Activated CD8-positive, alpha-beta T cell treated with anti-CD3 and anti-CD28 coated beads, Interleukin-2, amount 10 ng/mL, durations not matched to agents 7 days and 5 days (primary cell): ENCODE measurements around the gene TBX21. TPM values are rescaled to one million over a fixed set of nuclear protein-coding genes. Genes with fewer than 3 reads are reported as not detected.

Experiments used
- ATAC-seq: fragments of 150-1000 bp; cut with Tn5 transposase; one replicate; pipeline ENCODE4 v1.10.0; 2021; ENCODE audit warnings: moderate library complexity
- CTCF ChIA-PET: fragments of 350-600 bp; sonication (Branson Sonifier 250); formaldehyde crosslinking; loops from one replicate; lab custom pipeline; 2021; ENCODE audit warnings: antibody characterized with exemption; lab: Charles Lee
- POLR2A ChIA-PET: fragments of 350-600 bp; sonication (Branson Sonifier 250); formaldehyde crosslinking; loops from one replicate; lab custom pipeline; 2021; ENCODE audit warnings: antibody characterized with exemption; lab: Charles Lee
- DNase-seq: peaks from one replicate; pipeline ENCODE4 v3.0.0-alpha.2; 2020
- H3K27ac Mint-ChIP-seq: one replicate; pipeline ENCODE4 v1.8.0; 2021; ENCODE audit warnings: mild to moderate bottlenecking, mixed read lengths
- H3K27me3 Mint-ChIP-seq: one replicate; pipeline ENCODE4 v1.8.0; 2021; ENCODE audit warnings: low read depth, mixed read lengths
- H3K36me3 Mint-ChIP-seq: one replicate; pipeline ENCODE4 v1.8.0; 2021; ENCODE audit warnings: low read depth, mixed read lengths
- H3K4me1 Mint-ChIP-seq: one replicate; pipeline ENCODE4 v1.8.0; 2021; ENCODE audit warnings: low read depth, mixed read lengths
- H3K4me3 Mint-ChIP-seq: one replicate; pipeline ENCODE4 v1.8.0; 2021; ENCODE audit warnings: mild to moderate bottlenecking, mixed read lengths
- H3K9me3 Mint-ChIP-seq: one replicate; pipeline ENCODE4 v1.8.0; 2022; ENCODE audit warnings: mixed read lengths; ENCODE audit not compliant: insufficient read depth
- total RNA-seq, 2 experiments: library from RNA; stranded (reverse); gene quantifications; one replicate each; pipeline ENCODE4 v1.2.3, GENCODE V29; 2021

Gene TBX21, protein sequence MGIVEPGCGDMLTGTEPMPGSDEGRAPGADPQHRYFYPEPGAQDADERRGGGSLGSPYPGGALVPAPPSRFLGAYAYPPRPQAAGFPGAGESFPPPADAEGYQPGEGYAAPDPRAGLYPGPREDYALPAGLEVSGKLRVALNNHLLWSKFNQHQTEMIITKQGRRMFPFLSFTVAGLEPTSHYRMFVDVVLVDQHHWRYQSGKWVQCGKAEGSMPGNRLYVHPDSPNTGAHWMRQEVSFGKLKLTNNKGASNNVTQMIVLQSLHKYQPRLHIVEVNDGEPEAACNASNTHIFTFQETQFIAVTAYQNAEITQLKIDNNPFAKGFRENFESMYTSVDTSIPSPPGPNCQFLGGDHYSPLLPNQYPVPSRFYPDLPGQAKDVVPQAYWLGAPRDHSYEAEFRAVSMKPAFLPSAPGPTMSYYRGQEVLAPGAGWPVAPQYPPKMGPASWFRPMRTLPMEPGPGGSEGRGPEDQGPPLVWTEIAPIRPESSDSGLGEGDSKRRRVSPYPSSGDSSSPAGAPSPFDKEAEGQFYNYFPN
- total RNA-seq: 10 to 100 TPM; 27.4 to 27.5 TPM

DNA sequence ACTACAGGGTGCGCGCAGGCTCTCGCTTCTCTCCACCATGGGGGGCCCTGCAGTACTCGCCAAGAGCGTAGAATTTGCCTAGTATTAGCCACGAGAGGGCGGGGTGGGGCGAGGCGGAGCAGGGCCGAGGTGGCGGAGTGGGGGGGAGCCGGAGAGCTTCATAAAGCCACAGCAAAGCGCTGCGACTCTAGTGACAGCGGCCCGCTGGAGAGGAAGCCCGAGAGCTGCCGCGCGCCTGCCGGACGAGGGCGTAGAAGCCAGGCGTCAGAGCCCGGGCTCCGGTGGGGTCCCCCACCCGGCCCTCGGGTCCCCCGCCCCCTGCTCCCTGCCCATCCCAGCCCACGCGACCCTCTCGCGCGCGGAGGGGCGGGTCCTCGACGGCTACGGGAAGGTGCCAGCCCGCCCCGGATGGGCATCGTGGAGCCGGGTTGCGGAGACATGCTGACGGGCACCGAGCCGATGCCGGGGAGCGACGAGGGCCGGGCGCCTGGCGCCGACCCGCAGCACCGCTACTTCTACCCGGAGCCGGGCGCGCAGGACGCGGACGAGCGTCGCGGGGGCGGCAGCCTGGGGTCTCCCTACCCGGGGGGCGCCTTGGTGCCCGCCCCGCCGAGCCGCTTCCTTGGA lies at the start of gene TBX21:
Gene TBX21, plus strand, starts transcription at position 190 of the 627 bp plus-strand sequence. Its CDS starts 219 bp downstream, at position 409.
- H3K4me1 Mint-ChIP-seq: peaks cover 81% of the 10 kb centered on the region
- H3K27me3 Mint-ChIP-seq: no peaks in the 10 kb centered on the region
- ChIA-PET CTCF (interaction anchor here (0.8 to 24.5 kb wide), 13 partner anchors 9 to 237 kb away, joined by 3 to 474 read pairs (median 5); partner anchors contain the start of genes CDK5RAP3 and KPNB1), POLR2A (interaction anchor here (0.6 to 3.9 kb wide), 17 partner anchors 8 to 151 kb away, joined by 3 to 34 read pairs (median 4); partner anchors contain the start of gene KPNB1)
- peaks cover 12% of the 10 kb centered on the region for H3K36me3 Mint-ChIP-seq
- H3K9me3 Mint-ChIP-seq: no peaks in the 10 kb centered on the region
- ATAC-seq: peak; percentile 87
- peak; percentile 97 for DNase-seq
- peak within 1 kb of the TSS; percentile 90 for H3K27ac Mint-ChIP-seq
- peak within 1 kb of the TSS; percentile 93 for H3K4me3 Mint-ChIP-seq

DNA sequence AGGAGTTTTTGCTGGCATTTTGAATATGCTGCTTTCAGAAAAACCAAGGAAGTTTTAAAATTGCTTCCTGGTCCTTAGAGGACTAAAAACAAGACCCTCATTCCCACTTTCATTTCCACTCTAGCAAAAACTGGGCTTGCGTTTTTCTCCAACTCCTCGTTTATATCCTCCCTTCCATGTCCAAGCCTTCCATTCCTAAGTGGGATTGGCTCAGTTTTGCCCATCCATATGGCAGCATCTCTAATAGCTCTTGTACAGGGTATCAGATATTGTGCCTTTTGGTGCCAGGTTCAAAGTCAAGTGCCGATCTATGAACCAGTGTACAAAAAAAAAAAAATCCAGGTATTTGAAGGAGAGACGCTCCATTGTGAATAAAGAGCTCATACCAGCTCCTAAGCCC lies 49.0 kb upstream of the TBX21 start:
- peaks cover 69% of the 10 kb centered on the region for H3K36me3 Mint-ChIP-seq
- H3K4me3 Mint-ChIP-seq: no peak overlapping the region
- no peak overlapping the region for H3K27ac Mint-ChIP-seq
- ATAC-seq: no peak
- no peaks in the 10 kb centered on the region for H3K27me3 Mint-ChIP-seq
- H3K4me1 Mint-ChIP-seq: peaks cover 5% of the 10 kb centered on the region
- ChIA-PET POLR2A (interaction anchor here (0.6 to 1.2 kb wide), 3 partner anchors 11 to 66 kb away, joined by 3 to 4 read pairs (median 4); no protein-coding TSS in a partner anchor), CTCF (interaction anchor here (0.8 to 2.7 kb wide), 3 partner anchors 9 to 20 kb away, joined by 3 to 9 read pairs (median 3); no protein-coding TSS in a partner anchor)
- DNase-seq: no peak
- H3K9me3 Mint-ChIP-seq: no peaks in the 10 kb centered on the region

DNA sequence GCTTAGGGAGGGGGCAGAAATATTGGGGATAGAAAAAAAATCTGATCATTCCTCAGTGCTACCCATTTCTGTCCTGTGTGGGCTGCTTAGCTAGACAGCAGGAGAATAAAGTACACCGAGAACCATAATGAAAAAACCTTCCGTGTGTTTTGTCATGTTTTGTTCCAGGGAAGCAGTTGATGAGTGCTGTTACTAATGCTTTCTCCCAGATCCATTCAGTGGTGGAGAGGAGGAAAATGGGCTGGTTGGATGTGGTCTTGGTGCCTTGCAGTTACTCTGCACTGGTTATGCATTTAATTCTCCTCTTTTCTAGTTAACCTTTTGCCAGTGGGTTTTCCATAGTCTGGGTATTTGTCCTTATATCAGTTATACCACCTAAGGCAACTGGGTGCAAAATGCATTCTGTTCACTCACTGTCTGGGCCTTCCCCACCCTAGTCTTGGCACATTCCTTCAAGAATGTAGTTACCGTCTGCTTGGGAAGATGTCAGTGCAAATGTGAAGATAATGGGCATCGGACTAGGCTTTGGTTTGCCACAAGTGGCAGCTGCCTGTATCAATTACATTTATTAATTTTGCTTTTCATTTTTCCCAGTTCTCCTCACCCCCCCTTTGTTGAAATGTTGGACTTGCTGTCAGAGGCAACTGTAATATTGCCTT lies 48.4 kb upstream of the TBX21 start:
- CTCF ChIA-PET: interaction anchor here (1.0 to 2.7 kb wide), 2 partner anchors 8 to 20 kb away, joined by 3 to 9 read pairs; no protein-coding TSS in a partner anchor
- H3K4me3 Mint-ChIP-seq: no peak overlapping the region
- H3K36me3 Mint-ChIP-seq: peaks cover 66% of the 10 kb centered on the region
- peaks cover 5% of the 10 kb centered on the region for H3K4me1 Mint-ChIP-seq
- H3K9me3 Mint-ChIP-seq: no peaks in the 10 kb centered on the region
- POLR2A ChIA-PET: interaction anchor here (0.6 to 1.2 kb wide), 3 partner anchors 10 to 67 kb away, joined by 3 to 4 read pairs (median 4); no protein-coding TSS in a partner anchor
- ATAC-seq (no peak), DNase-seq (no peak)
- no peaks in the 10 kb centered on the region for H3K27me3 Mint-ChIP-seq
- H3K27ac Mint-ChIP-seq: no peak overlapping the region

DNA sequence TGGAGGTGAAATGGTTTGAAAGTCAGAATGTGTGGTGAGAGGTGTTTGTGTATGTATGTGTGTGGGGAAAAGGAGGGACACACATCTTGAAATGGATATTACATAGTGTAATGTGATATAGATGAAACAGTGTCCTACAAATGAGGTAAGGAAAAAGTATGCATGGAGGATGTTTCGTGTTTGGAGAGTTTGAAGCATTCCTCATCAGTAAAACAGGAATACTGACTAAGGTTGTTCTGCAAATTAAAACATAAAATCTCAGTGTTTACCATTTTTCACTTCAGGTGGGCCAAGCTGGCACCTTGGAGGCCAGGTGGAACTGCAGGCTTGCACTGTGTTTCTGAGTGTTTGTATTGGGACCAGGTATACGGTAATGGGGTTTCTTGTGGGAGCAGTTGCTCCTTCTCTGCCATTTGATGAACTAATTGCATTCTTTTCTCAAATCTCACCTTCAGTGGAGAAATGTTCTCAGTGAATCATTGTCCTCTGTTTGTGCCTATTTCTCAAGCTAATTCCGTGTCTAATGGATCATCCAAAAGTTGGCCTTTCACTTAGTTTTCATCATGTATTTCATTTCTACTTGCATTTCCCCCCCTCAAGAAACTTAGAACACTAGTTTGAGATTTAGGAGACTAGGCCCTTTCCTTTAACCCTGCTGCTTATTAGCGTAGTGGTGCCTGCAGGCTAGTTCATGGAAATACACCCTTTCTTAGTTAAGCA lies 47.3 kb upstream of the TBX21 start:
- ChIA-PET POLR2A (no interaction called here), CTCF (interaction anchor here (2.7 to 2.8 kb wide), 2 partner anchors 21 kb away, joined by 9 to 12 read pairs; no protein-coding TSS in a partner anchor)
- H3K9me3 Mint-ChIP-seq: no peaks in the 10 kb centered on the region
- H3K27ac Mint-ChIP-seq: peak overlapping the region; percentile 52
- no peak overlapping the region for H3K4me3 Mint-ChIP-seq
- no peaks in the 10 kb centered on the region for H3K27me3 Mint-ChIP-seq
- peaks cover 56% of the 10 kb centered on the region for H3K36me3 Mint-ChIP-seq
- DNase-seq (no peak), ATAC-seq (no peak)
- H3K4me1 Mint-ChIP-seq: peaks cover 8% of the 10 kb centered on the region

DNA sequence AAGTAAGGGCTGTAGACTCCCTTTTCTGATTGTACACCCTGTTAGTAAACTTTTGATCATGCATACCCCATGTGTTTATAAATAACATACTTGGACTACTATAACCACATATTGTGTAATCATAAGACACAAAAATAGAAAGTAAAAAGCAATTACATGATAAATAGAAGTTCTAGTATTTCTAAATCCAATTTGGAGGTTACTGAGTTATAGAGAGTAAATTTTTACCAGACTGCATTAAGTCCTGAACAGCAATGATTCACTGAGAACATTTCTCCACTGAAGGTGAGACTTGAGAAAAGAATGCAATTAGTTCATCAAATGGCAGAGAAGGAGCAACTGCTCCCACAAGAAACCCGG lies 46.8 kb upstream of the TBX21 start:
- ChIA-PET CTCF (interaction anchor here (2.1 to 2.8 kb wide), 2 partner anchors 13 to 22 kb away, joined by 12 read pairs; no protein-coding TSS in a partner anchor), POLR2A (interaction anchor here (1.2 kb wide), 1 partner anchor 12 kb away, joined by 6 read pairs; no protein-coding TSS in a partner anchor)
- Mint-ChIP-seq H3K9me3 (no peaks in the 10 kb centered on the region), H3K27ac (no peak overlapping the region), H3K4me3 (no peak overlapping the region), H3K27me3 (no peaks in the 10 kb centered on the region), H3K4me1 (peaks cover 8% of the 10 kb centered on the region), H3K36me3 (peaks cover 54% of the 10 kb centered on the region)
- no peak for ATAC-seq
- no peak for DNase-seq

DNA sequence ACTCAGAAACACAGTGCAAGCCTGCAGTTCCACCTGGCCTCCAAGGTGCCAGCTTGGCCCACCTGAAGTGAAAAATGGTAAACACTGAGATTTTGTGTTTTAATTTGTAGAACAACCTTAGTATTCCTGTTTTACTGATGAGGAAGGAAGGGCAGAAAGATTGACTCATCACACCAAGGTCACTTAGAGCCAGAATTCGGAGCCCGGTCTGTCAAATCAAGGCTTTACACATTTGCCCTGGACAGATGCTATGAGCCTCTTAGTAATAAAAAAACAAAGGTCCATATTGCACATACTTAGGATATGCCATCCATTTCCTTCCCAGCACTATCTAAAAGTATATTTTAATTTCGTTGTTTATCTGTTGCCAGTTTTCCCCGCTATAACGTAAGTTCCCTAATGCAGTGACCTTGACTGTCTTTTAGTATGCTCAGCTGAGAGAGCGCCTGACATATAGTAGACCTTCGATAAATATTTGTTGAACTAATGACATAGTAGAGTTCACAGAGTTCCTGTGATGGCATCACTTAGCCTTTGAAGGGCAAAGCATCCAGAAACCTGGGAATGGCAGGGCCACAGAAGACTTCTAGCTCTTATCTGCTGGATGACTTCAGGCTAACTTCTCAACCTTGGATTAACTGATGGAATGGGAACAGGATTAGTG lies 46.2 kb upstream of the TBX21 start:
- Mint-ChIP-seq H3K4me3 (no peak overlapping the region), H3K36me3 (peaks cover 52% of the 10 kb centered on the region), H3K9me3 (no peaks in the 10 kb centered on the region), H3K4me1 (peaks cover 8% of the 10 kb centered on the region), H3K27ac (no peak overlapping the region), H3K27me3 (no peaks in the 10 kb centered on the region)
- POLR2A ChIA-PET: interaction anchor here (1.2 kb wide), 2 partner anchors 13 to 46 kb away, joined by 4 to 6 read pairs; partner anchors contain the start of gene TBX21
- ATAC-seq: no peak
- CTCF ChIA-PET: interaction anchor here (1.4 to 2.8 kb wide), 4 partner anchors 11 to 22 kb away, joined by 5 to 12 read pairs (median 10); no protein-coding TSS in a partner anchor
- no peak for DNase-seq

DNA sequence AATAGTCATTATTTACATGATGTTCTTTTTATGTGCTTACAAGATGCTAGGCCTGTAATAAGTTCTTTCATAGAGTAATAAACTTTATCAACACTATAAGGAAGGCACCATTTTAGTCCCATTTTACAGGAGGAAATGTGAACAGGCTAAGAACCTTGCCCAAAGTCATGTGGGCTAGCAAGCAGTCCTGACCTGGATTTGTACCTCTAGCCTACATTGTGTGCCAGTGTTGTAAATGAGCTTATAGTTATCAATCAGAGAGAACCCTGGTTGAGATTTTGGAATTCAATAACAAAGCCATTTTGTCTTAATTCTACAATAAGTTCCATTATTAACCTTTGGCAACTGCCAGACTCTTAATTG lies 45.7 kb upstream of the TBX21 start:
- no peak overlapping the region for H3K4me3 Mint-ChIP-seq
- POLR2A ChIA-PET: interaction anchor here (0.8 to 1.2 kb wide), 6 partner anchors 8 to 46 kb away, joined by 3 to 6 read pairs (median 4); partner anchors contain the start of gene TBX21

DNA sequence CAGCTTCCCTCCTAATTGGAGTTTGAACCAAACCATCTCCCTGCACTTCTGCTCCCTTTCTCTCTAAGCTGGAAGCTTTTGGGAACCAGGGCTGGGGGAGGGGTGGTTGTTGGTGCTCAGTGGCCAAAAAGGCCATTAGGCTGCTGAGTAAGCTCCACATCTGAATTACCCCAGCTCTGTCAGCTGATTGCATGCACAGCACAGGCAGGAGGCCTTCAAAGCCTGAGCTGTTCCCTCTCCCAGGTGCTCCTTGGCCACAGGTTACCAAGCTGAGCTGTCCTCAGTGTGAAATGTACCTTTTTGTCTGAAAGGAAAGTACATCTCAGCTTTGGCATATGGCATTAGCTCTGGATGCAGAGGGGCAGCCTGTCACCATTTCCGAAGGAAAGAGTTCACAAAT lies 45.3 kb upstream of the TBX21 start:
- no peaks in the 10 kb centered on the region for H3K9me3 Mint-ChIP-seq
- POLR2A ChIA-PET: interaction anchor here (0.8 to 1.2 kb wide), 7 partner anchors 9 to 45 kb away, joined by 3 to 6 read pairs (median 4); partner anchors contain the start of gene TBX21
- CTCF ChIA-PET: interaction anchor here (0.9 to 2.8 kb wide), 6 partner anchors 10 to 54 kb away, joined by 3 to 12 read pairs (median 6); no protein-coding TSS in a partner anchor

More for the DNA sequence above, 45.7 kb upstream of the TBX21 start:
- DNase-seq (no peak), ATAC-seq (no peak)
- Mint-ChIP-seq H3K4me1 (peaks cover 9% of the 10 kb centered on the region), H3K27me3 (no peaks in the 10 kb centered on the region), H3K9me3 (no peaks in the 10 kb centered on the region), H3K27ac (no peak overlapping the region), H3K36me3 (peaks cover 47% of the 10 kb centered on the region)
- CTCF ChIA-PET: interaction anchor here (0.9 to 2.8 kb wide), 5 partner anchors 11 to 31 kb away, joined by 3 to 12 read pairs (median 7); no protein-coding TSS in a partner anchor

DNA sequence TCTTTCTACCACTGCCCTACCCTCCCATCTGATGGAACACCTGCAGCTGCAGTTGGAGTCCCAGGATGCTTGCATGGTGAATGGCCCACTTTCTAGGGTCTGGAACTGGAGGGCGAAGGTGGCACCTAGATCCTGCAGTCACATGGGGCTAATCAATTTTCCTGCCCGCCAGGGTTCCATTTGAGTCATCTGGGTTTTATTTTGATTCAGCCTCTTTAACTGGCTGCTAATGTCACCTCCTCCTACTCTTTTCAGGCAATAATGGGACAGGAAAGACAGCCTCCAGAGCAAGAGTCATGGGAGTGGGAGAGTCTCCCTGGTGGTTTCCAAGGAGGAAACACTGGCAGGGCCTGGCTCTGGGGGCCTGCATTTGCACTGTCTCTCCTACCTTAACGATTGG lies 42.9 kb upstream of the TBX21 start:
- DNase-seq (no peak), ATAC-seq (no peak)
- no peak overlapping the region for H3K27ac Mint-ChIP-seq
- H3K27me3 Mint-ChIP-seq: no peaks in the 10 kb centered on the region
- peaks cover 19% of the 10 kb centered on the region for H3K36me3 Mint-ChIP-seq
- ChIA-PET POLR2A (no interaction called here), CTCF (no interaction called here)
- no peaks in the 10 kb centered on the region for H3K9me3 Mint-ChIP-seq
- H3K4me1 Mint-ChIP-seq: peaks cover 24% of the 10 kb centered on the region
- no peak overlapping the region for H3K4me3 Mint-ChIP-seq

More for the DNA sequence above, 45.3 kb upstream of the TBX21 start:
- DNase-seq: no peak
- Mint-ChIP-seq H3K27ac (no peak overlapping the region), H3K4me1 (peaks cover 12% of the 10 kb centered on the region), H3K27me3 (no peaks in the 10 kb centered on the region), H3K4me3 (no peak overlapping the region), H3K36me3 (peaks cover 42% of the 10 kb centered on the region)
- ATAC-seq: no peak
